ENCODE data around the gene NTM.

NTM gene

GRCh38 chr11:131537748-131538147 lies 167.3 kb downstream of the NTM start:
- no peak overlapping the region for H3K27ac ChIP-seq
- TF ChIP-seq ZFX (IDR thresholded peaks at IDR 0.05; ENCODE audit: borderline replicate concordance) (no peak), CTCF (IDR thresholded peaks at IDR 0.05) (no peak)

GRCh38 chr11:131538322-131538721 lies 167.9 kb downstream of the NTM start:
- TF ChIP-seq CTCF (IDR thresholded peaks at IDR 0.05): no peak
- H3K27ac ChIP-seq: no peak overlapping the region

GRCh38 chr11:131540676-131541075 lies 170.3 kb downstream of the NTM start:
- no peak for TF ChIP-seq CTCF (IDR thresholded peaks at IDR 0.05)
- TF ChIP-seq ZFX (IDR thresholded peaks at IDR 0.05; ENCODE audit: borderline replicate concordance): no peak
- H3K27ac ChIP-seq: no peak overlapping the region

- TF ChIP-seq ZFX (IDR thresholded peaks at IDR 0.05; ENCODE audit: borderline replicate concordance) (no peak), CTCF (IDR thresholded peaks at IDR 0.05) (no peak)
- no peak overlapping the region for H3K27ac ChIP-seq
Observed at GRCh38 chr11:131543389-131544025, 173.1 kb downstream of the NTM start.

GRCh38 chr11:131544591-131544990 lies 174.2 kb downstream of the NTM start:
- no peak overlapping the region for H3K27ac ChIP-seq
- TF ChIP-seq ZFX (IDR thresholded peaks at IDR 0.05; ENCODE audit: borderline replicate concordance): no peak
- no peak for TF ChIP-seq CTCF (IDR thresholded peaks at IDR 0.05)

GRCh38 chr11:131546218-131546895 lies 175.9 kb downstream of the NTM start:
- H3K27ac ChIP-seq: no peak overlapping the region

More at GRCh38 chr11:131546218-131546895, 175.9 kb downstream of the NTM start:
- no peak for TF ChIP-seq CTCF (IDR thresholded peaks at IDR 0.05)
- TF ChIP-seq ZFX (IDR thresholded peaks at IDR 0.05; ENCODE audit: borderline replicate concordance): no peak
